ENCODE measurements around the gene ZBTB20. TPM values are rescaled to one million over a fixed set of nuclear protein-coding genes. Genes with fewer than 3 reads are reported as not detected.

Gene ZBTB20
- total and polyA plus RNA-seq, 2 of the 4 experiments (the other 2 are of a cell fraction) = 0.75 to 14.7 TPM

DNA sequence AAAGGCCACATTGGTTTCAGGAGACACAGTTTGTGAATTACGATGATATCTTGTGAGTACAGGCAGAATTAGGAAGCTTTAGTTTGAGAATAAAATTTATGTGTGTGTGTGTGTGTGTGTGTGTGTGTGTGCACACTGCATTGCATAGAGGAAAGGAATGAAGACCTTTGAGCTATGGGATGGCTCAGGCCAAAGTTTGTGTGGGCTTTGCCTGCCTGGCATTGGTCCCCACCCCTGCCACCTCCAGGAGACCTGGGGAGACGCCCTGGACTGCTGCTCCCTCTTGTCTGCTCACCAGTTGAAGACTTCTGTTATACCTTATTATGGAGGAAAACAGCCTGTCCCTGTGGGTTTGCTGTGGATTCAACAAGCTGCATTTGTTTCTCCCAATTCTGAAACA is 816.1 kb downstream of the ZBTB20 start:
- Histone ChIP-seq H3K4me3 (ENCODE audit: insufficient read depth, low read depth, low read length) (no peak overlapping the region), H3K9ac (ENCODE audit: low read depth, low read length) (no peak overlapping the region), H2AK9ac (replicated peaks; ENCODE audit: low read depth, low read length, poor library complexity) (no peak overlapping the region), H3K9me3 (ENCODE audit: control insufficient read depth, insufficient read depth, low read length) (no peaks in the 10 kb centered on the region), H2AK5ac (ENCODE audit: low read depth, low read length) (no peak overlapping the region), H2BK15ac (ENCODE audit: low read depth, low read length) (no peak overlapping the region), H3K18ac (ENCODE audit: low read depth, low read length) (no peak overlapping the region), H3K56ac (ENCODE audit: extremely low read depth, insufficient read depth, low read length) (no peak overlapping the region), H3K27me3 (ENCODE audit: control insufficient read depth, insufficient read depth, low read length) (no peaks in the 10 kb centered on the region), H2BK120ac (ENCODE audit: low read depth, low read length) (no peak overlapping the region), H3K4me2 (ENCODE audit: low read depth, low read length) (no peak overlapping the region), H3K36me3 (ENCODE audit: control insufficient read depth, insufficient read depth, low read length) (peaks cover 6% of the 10 kb centered on the region), H4K20me1 (ENCODE audit: insufficient read depth, low read length) (no peaks in the 10 kb centered on the region), H3K14ac (replicated peaks; ENCODE audit: low read depth, low read length) (no peak overlapping the region), H4K8ac (ENCODE audit: low read depth in 2 of 2, low read length in 2 of 2) (no peak overlapping the region), H4K91ac (ENCODE audit: insufficient read depth, low read depth, low read length) (no peak overlapping the region), H2BK5ac (ENCODE audit: low read depth, low read length, poor library complexity, severe bottlenecking) (no peak overlapping the region), H3K4me1 (ENCODE audit: control insufficient read depth, insufficient read depth, low read length) (no peaks in the 10 kb centered on the region), H3K27ac (ENCODE audit: insufficient read depth, low read length) (no peak overlapping the region), H3K4ac (ENCODE audit: low read depth, low read length) (no peak overlapping the region), H2AFZ (replicated peaks; ENCODE audit: low read length, poor library complexity) (no peak overlapping the region), H3K23ac (ENCODE audit: low read depth, low read length) (no peak overlapping the region), H3K9me1 (ENCODE audit: insufficient read depth, low read length) (no peaks in the 10 kb centered on the region), H2BK20ac (ENCODE audit: low read depth, low read length) (no peak overlapping the region), H3K79me1 (ENCODE audit: low read depth in 1 of 2, low read length in 2 of 2) (no peaks in the 10 kb centered on the region), H4K5ac (ENCODE audit: low read depth, low read length) (no peak overlapping the region)
- in situ Hi-C loops (cut with MboI; ENCODE audit: low sequenced_read_pairs) = no loop called here
- dilution Hi-C loops (cut with HindIII; ENCODE audit: low sequenced_read_pairs, unreplicated experiment) = no loop called here
- no TSS peak for BruUV-seq (replicated peaks)
- ChIA-PET POLR2A (ENCODE audit: unreplicated experiment) (no interaction called here), CTCF (no interaction called here)
- no peak for DNase-seq
- intact Hi-C loops (cut with micrococcal nuclease) = loop anchor here (10.0 kb wide), 2 partner anchors 176 to 486 kb away; no protein-coding TSS in a partner anchor
- WGBS, 2 experiments (ENCODE audit: extremely low coverage in 2 of 2, insufficient read length in 1 of 2) = 100% methylated on average over 1 of the region's 2 CpGs; no CpG with 5 or more reads in 1 of the 2 experiments
- no peak for TF ChIP-seq NFE2L2 (IDR thresholded peaks at IDR 0.05; ENCODE audit: low read depth, low read length)
- TF ChIP-seq ELK1 (IDR thresholded peaks at IDR 0.05; ENCODE audit: borderline replicate concordance, low read depth, low read length) = no peak
- no peak for ATAC-seq (ENCODE audit: low read depth)

All from IMR-90 (cell line).